Stimulated activated CD4-positive, alpha-beta T cell treated with anti-CD3 and anti-CD28 coated beads, Interleukin-4, amount 100 ng/mL, for 24 hours (primary cell): ENCODE measurements around the gene UTP11.

Experiments
- DNase-seq: peaks from one replicate; pipeline ENCODE4 v3.0.0-alpha.2; 2020

The UTP11 gene

DNA sequence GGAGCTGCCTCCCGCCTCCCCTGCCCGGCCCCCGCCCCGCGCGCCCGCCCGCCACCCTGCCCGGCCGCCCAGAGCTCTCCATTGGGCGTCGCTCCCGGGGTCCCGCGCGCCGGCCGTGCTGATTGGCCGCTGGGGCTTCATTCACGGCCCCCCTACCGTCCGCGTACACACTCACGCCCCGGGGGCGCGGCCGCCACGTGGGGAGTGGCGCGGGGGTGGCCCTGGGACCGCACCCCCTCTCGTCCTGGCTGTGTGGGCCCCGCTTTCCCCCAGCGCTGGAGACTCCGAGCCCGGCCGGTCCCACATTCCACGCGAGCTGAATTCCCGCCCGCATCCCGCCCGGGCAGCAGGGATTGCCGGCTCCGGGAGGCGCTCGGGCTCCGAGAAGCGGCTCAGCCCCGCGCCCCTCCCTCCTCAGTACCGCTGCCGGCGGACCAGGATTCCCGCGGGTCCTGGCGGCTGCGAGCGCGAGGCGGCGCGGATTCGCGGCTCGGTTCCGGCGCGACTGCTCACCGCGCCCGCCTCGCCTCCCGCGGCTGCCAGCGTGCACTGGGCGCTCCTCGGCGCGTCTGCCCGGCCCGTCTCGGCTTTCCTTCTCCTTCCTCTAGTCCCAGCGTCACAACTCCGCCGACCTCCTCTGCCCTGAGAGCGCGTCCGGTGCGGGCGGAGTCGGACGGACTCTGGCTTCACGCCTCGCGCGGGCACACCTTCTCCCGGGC is 34.5 kb downstream of the UTP11 start:
- DNase-seq = peak; percentile 78

GRCh38 chr1:38047603-38048141 is 35.1 kb downstream of the UTP11 start:
- DNase-seq = no peak

- DNase-seq = no peak
Measured at GRCh38 chr1:38050397-38051078, 38.0 kb downstream of the UTP11 start.

- DNase-seq = no peak
Measured at GRCh38 chr1:38051079-38051543, 38.6 kb downstream of the UTP11 start.

DNA sequence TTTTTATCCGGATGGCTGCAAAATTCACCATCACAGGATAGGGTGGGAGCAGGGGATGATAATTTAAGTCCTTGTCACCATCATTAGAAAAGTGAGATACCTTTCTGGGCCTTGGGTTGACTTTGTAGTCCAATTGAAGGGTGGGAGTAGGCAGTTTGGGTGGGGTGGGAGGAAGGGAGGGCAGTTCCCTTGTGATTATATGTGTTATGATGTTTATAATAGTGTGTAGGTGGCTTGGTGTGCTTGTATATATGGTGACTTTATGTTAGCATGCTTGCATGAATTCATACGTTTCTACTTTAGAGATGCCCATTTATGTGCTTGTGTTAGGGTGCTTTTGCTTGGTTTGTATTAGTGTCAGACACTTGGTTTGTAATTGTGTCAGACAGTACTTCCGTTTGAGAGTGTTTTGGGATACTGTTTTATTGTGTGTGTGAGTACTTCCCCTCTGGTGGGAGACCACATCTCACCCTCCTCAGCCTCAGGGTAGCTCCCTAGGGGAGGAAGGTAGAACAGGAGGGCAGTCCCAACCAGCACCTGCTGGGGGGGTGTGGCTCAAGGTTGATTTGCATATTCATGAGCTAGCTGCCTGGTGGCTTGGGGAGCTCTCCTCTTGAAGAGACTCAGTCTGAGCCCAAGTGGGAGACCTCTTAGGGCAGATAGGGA is 40.3 kb downstream of the UTP11 start:
- no peak for DNase-seq

DNA sequence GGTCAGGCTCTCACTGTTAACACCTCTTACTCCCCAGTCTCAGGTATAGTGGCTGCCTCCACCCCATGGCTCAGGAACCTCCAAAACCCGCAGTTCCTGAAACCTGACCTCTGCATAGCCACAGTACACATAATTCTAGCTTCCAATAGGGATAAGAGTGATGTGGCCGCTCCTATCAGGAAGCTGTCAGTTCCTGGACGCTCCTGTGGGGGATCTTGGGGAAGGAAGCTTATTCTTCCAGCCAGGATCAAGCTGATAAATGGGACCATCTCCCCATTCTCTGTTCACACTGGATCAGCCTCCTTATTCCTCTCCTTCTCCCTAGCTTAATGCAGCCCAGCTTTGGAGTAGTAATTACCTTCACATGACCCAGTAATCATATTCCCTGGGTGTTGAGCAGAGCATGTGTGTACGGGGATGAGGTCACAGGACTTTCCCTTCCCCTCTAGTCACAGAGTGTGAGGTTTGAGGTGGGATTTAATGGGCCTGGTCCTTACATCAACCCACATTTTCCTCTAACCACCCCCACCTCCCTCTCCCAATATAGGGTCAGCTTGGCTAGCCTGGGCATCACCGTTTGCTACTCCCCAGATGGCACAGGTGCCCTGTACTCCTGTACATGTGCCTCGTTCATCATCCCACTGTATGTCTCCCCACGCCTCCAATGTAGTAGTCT is 41.0 kb downstream of the UTP11 start:
- no peak for DNase-seq

DNA sequence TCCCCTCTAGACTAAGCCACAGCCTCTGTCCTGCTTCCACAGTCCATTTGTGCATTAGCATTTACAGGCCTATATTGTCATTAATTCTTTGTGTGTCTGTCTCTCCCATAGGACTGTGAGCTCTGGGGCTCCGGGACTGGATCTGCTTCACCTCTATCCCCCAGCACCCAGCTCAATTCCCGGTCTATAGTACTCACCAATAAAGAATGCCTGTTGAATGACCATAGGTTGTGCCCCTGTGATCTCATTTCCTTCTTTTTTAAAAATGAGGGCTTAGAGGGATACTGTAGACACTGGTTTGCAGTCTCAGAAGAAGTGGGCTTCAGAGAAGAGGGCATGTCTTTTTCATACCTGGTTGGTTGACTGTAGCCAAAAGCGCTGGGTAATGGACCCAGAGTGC is 42.9 kb downstream of the UTP11 start:
- DNase-seq = no peak

- DNase-seq = no peak
Measured at GRCh38 chr1:38055965-38056364, 43.4 kb downstream of the UTP11 start.

- no peak for DNase-seq
Measured at GRCh38 chr1:38059635-38060250, 47.2 kb downstream of the UTP11 start.

- no peak for DNase-seq
Measured at GRCh38 chr1:38060498-38060897, 48.0 kb downstream of the UTP11 start.

DNA sequence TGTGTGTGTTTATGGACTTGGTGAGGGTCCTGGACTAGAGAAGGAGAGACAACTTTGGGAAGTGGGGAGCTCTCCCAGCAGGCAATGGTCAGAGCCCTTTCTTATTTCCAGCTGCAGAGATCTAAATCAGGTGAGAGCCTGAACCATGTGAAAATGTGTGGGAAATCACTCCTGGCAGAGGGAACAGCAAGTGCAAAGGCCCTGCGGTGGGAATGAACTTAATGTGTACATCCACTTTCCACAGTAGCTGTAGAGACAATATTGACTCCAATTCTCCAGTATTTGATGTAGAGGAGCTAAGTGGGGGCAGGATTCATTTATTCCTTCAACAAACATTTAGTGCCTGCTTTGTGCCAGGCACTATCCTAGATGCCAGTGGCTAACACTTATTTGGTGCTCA is 48.8 kb downstream of the UTP11 start:
- no peak for DNase-seq

DNA sequence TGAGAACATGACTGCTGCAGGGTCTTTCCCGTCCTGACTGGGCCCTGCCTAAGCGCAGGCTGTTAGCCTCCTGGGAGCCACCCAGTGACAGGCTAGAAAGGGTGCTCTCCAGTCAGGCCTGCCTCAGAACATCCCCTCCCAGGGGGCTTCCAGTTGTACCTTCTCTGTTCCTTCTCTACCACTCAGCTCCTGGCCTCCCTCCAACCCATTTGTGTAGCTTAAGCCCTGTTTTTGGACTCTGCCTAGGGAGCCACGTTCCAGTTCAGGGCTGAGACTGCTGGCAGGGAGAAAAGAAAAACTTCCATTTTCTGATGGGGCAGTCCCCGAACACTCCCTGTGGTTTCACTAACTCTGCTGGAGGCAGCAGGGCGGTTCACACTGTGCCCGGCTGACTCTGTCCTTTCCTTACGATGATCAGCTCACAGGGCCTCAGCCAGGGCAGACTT is 49.4 kb downstream of the UTP11 start:
- no peak for DNase-seq

DNA sequence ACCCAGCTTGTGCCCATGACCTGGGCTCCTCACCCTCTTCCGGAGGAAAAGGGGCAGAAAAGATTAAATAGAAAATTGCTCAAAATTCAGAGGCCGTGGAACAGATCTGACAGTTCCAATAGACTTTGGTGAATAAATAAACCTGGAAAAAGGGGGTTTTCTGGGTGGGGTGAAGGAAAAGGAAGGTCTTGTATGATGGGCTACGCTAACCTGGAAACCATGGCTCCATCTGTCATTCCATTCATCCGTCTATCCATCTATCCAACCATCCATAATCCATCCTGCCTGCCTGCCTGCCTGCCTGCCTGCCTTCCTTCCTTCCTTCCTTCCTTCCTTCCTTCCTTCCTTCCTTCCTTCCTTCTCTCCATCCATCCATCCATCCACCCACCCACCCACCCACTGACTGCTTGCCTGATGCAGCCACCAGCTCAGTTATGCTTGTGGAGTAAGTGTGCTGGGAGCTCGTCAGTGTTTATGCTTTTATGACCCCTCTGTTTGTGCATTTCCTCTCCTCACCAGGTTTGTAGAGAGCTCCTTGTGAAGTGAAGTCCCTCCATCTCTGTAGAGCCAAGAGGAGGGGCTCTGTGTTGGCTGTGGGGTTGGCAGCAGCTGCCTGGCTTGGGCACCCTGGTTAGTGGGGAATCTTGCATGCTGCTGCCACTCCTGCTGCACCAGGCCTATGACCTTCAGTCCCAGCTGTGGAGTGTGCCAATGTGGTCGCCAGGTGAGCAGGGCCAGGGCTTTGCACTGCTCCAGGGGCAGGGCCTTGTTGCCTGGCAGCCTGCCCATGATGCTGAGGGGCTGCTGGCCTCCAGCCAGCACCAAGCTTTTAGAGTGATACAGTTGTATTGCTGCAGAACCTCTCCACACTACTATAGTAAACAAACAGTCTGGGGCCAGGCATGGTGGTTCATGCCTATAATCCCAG is 50.1 kb downstream of the UTP11 start:
- no peak for DNase-seq

DNA sequence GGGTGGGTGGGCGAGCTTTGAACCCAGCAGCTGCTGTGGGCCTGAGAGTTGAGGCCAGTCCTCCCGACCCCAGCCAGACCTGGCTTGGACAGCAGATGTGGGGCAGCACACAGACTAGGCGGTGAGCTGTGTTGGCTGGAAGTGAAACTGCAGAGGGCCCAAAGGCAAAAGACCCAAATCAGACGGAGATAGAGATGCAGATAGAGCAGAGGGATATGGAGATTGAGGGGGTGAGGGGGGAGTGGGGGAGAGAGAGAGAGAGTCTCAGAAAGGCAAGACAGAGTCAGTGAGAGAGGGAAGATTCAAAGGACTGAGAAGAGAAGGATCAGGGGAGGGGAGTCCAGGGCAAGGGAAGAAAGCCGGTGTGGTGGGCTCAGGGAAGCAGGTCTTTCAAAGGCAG is 51.1 kb downstream of the UTP11 start:
- DNase-seq = no peak

DNA sequence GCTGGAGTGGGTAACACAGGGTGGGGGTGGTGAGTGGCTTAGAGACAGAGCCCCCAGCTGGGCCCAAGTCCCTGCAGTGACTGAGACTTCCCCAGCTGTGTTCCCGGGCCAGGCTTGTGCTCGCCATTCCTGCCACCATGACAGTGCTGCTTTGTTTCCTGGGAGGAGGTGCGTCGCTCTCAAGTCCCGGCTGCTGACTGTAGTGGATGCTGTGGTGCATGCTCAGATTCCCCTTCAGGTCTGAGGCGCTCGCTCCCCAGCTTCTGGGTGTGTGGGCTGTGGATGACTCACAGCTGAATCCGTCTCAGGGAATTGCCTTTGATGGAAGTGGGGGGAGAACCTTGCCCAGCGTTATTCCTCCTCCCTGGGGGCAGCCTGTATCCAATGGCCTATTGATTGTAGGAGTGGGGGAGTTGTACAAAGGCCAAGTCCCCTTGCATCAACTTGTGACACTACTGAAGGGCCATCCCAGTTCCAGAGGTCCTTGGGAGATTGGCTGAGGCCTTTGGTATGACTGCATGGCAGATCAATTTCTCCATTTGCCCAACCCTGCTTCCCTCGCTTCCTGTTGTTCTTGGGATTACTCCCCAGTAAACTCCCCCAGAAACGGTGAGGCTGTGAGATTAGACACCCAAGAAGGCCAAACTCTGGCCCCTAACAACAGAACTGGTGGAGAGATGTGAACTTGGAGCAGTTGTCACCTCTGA is 51.8 kb downstream of the UTP11 start:
- DNase-seq = no peak

GRCh38 chr1:38068220-38068979 is 55.9 kb downstream of the UTP11 start:
- no peak for DNase-seq

GRCh38 chr1:38068980-38069340 is 56.4 kb downstream of the UTP11 start:
- DNase-seq = no peak

GRCh38 chr1:38071312-38072256 is 59.0 kb downstream of the UTP11 start:
- DNase-seq = no peak

DNA sequence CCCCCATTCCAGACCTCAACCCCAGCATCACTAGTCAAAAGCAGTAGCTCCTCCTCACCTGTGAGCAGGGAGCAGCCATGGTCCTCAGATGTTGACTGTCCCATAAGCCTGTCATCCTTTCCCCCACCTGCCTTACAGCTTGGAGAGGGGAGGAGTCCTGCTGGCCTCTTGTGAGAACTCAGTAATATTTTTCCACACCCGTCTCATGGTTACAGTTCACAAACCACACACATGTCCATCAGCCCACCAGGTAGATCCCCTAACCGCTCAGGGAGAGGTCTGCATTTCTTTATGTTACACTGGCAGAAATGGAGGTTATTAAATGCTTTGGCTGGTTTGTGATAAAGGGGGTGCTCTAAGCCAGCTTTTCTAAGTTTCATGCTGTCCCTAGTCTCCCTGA is 60.3 kb downstream of the UTP11 start:
- no peak for DNase-seq
